Activated naive CD4-positive, alpha-beta T cell treated with anti-CD3 and anti-CD28 coated beads for 36 hours (primary cell): ENCODE results near the gene TMEM204. TPM values are rescaled to one million over a fixed set of nuclear protein-coding genes. Genes with fewer than 3 reads are reported as not detected.

Experiments
- CTCF ChIA-PET: fragments of 350-600 bp; sonication (Branson Sonifier 250); formaldehyde crosslinking; loops from one replicate; lab custom pipeline; 2021; ENCODE audit warnings: antibody characterized with exemption; lab: Charles Lee
- DNase-seq: peaks from one replicate; pipeline ENCODE4 v3.0.0-alpha.2; 2020
- H3K27ac Mint-ChIP-seq: one replicate; pipeline ENCODE4 v1.8.0; 2021; ENCODE audit warnings: mild to moderate bottlenecking, mixed read lengths
- H3K27me3 Mint-ChIP-seq: one replicate; pipeline ENCODE4 v1.8.0; 2021; ENCODE audit warnings: low read depth, mixed read lengths
- H3K36me3 Mint-ChIP-seq: one replicate; pipeline ENCODE4 v1.8.0; 2021; ENCODE audit warnings: low read depth, mixed read lengths
- H3K4me1 Mint-ChIP-seq: one replicate; pipeline ENCODE4 v1.8.0; 2021; ENCODE audit warnings: low read depth, mixed read lengths
- H3K4me3 Mint-ChIP-seq: one replicate; pipeline ENCODE4 v1.8.0; 2021; ENCODE audit warnings: mild to moderate bottlenecking, moderate library complexity, mixed read lengths
- H3K9me3 Mint-ChIP-seq: one replicate; pipeline ENCODE4 v1.8.0; 2021; ENCODE audit warnings: mixed read lengths
- intact Hi-C: fragments of 100-400 bp; cut with micrococcal nuclease; formaldehyde crosslinking; loops from one replicate; pipeline ENCODE4 v1.15.1; 2023
- total RNA-seq, 2 experiments: library from RNA; stranded (reverse); gene quantifications; one replicate each; pipeline ENCODE4 v1.2.3, GENCODE V29; 2021

Gene TMEM204
- total RNA-seq, 2 experiments from 2014 or later: 7.7 to 8.2 TPM

- H3K36me3 Mint-ChIP-seq: peaks cover 14% of the 10 kb centered on the region
- intact Hi-C loops: no loop called here
- H3K9me3 Mint-ChIP-seq: no peaks in the 10 kb centered on the region
- no peak overlapping the region for H3K27ac Mint-ChIP-seq
- CTCF ChIA-PET: no interaction called here
- no peaks in the 10 kb centered on the region for H3K27me3 Mint-ChIP-seq
- no peak overlapping the region for H3K4me3 Mint-ChIP-seq
- DNase-seq: no peak
- H3K4me1 Mint-ChIP-seq: no peaks in the 10 kb centered on the region
These were observed 31.1 kb upstream of the TMEM204 start for GRCh38 chr16:1502092-1503004.

DNA sequence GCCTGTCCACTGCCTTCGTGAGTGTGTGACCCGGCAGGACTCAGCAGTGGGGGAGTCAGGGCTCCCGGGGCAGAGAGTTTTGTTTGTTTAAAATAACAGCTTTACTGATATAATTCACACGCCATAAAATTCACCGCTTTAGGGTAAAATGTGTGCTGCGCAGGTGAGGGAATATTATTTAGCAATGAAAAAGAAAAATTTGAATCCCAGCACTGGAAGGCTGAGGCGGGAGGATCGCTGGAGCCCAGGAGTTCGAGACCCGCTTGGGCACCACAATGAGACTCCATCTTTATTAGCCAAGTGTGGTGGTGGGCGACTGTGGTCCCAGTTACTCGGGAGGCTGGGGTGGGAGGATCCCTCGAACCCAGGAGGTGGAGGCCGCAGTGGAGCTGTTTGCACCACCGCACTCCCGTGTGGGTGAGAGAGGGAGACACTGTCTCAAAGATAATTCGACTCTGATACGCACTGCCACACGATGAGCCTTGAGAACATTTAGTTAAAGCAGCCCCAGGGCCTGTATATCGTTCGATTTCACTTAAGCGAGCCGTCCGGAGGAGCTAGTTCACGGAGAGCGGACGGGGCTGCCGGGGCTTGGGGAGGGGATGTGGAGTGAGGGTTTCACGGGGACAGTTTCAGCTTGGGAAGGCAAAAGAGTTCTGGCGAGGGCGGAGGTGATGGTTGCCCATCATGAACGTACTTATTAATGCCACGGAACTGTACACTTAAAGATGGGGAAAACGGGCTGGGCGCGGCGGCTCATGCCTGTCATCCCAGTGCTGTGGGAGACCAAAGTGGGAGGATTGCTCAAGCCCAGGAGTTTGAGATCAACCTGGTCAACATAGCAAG lies 30.1 kb upstream of the TMEM204 start:
- no peaks in the 10 kb centered on the region for H3K4me1 Mint-ChIP-seq
- intact Hi-C loops: no loop called here
- H3K27ac Mint-ChIP-seq: no peak overlapping the region
- no peak overlapping the region for H3K4me3 Mint-ChIP-seq
- no peaks in the 10 kb centered on the region for H3K27me3 Mint-ChIP-seq
- CTCF ChIA-PET: no interaction called here
- H3K36me3 Mint-ChIP-seq: peaks cover 12% of the 10 kb centered on the region
- DNase-seq: no peak
- no peaks in the 10 kb centered on the region for H3K9me3 Mint-ChIP-seq

GRCh38 chr16:1505073-1505844 lies 28.2 kb upstream of the TMEM204 start:
- CTCF ChIA-PET: no interaction called here
- intact Hi-C loops: no loop called here
- no peak overlapping the region for H3K4me3 Mint-ChIP-seq

GRCh38 chr16:1505912-1506311 lies 27.6 kb upstream of the TMEM204 start:
- no peak overlapping the region for H3K27ac Mint-ChIP-seq
- H3K27me3 Mint-ChIP-seq: no peaks in the 10 kb centered on the region
- no peaks in the 10 kb centered on the region for H3K9me3 Mint-ChIP-seq
- intact Hi-C loops: no loop called here
- CTCF ChIA-PET: no interaction called here
- no peak overlapping the region for H3K4me3 Mint-ChIP-seq
- no peak for DNase-seq
- H3K4me1 Mint-ChIP-seq: no peaks in the 10 kb centered on the region
- peaks cover 11% of the 10 kb centered on the region for H3K36me3 Mint-ChIP-seq

More at GRCh38 chr16:1505073-1505844, 28.2 kb upstream of the TMEM204 start:
- no peaks in the 10 kb centered on the region for H3K4me1 Mint-ChIP-seq
- no peaks in the 10 kb centered on the region for H3K9me3 Mint-ChIP-seq
- DNase-seq: no peak
- H3K27me3 Mint-ChIP-seq: no peaks in the 10 kb centered on the region
- peaks cover 10% of the 10 kb centered on the region for H3K36me3 Mint-ChIP-seq
- H3K27ac Mint-ChIP-seq: no peak overlapping the region

DNA sequence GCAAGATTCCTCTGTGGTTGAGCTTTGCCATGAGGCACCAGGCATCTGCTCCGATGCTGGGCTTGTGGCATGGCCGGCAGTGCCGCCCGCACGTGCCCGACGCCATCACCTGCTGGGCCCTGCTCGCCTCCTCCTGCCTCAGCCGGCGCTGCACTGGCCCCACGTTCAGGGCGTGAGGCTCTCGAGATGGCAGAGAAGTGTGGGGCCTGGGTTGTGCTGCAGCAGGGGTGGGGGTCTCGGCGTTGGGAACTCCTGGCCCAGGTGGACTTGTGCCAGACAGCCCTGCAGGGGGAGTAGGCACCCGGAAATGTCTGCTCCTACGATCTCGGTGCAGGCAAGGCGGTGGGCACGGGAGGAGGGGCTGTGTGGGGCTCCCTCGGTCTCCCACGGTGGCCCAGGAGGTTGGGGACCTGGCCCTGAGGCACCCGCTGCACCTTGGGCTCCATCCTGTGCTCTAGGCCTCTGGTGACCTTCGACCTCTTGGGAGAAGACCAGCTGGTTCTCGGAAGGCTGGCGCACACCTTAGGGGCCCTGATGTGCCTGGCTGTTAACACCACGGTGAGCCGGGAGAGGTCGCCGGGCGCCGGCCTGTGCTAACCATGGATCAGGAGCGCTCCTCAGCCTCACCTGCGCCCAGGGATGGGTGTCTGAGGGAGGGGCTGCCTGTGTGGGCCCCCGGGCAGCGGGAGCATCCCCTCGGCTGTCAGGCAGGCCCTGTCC lies 26.8 kb upstream of the TMEM204 start:
- H3K9me3 Mint-ChIP-seq: no peaks in the 10 kb centered on the region
- H3K4me3 Mint-ChIP-seq: no peak overlapping the region
- CTCF ChIA-PET: no interaction called here
- H3K4me1 Mint-ChIP-seq: no peaks in the 10 kb centered on the region
- no peaks in the 10 kb centered on the region for H3K27me3 Mint-ChIP-seq
- intact Hi-C loops: no loop called here
- peaks cover 14% of the 10 kb centered on the region for H3K36me3 Mint-ChIP-seq
- no peak for DNase-seq
- H3K27ac Mint-ChIP-seq: no peak overlapping the region

GRCh38 chr16:1508494-1509187 lies 24.8 kb upstream of the TMEM204 start:
- H3K9me3 Mint-ChIP-seq: peaks cover 1% of the 10 kb centered on the region
- CTCF ChIA-PET: no interaction called here
- no peak overlapping the region for H3K4me3 Mint-ChIP-seq
- H3K27ac Mint-ChIP-seq: no peak overlapping the region
- no peak for DNase-seq
- peaks cover 16% of the 10 kb centered on the region for H3K36me3 Mint-ChIP-seq
- intact Hi-C loops: no loop called here
- H3K27me3 Mint-ChIP-seq: no peaks in the 10 kb centered on the region
- H3K4me1 Mint-ChIP-seq: no peaks in the 10 kb centered on the region

- DNase-seq: no peak
- Mint-ChIP-seq H3K4me1 (no peaks in the 10 kb centered on the region), H3K36me3 (peaks cover 15% of the 10 kb centered on the region), H3K4me3 (no peak overlapping the region), H3K9me3 (peaks cover 1% of the 10 kb centered on the region), H3K27ac (no peak overlapping the region), H3K27me3 (no peaks in the 10 kb centered on the region)
- intact Hi-C loops: no loop called here
- CTCF ChIA-PET: no interaction called here
These were observed 23.9 kb upstream of the TMEM204 start for GRCh38 chr16:1509307-1510221.

DNA sequence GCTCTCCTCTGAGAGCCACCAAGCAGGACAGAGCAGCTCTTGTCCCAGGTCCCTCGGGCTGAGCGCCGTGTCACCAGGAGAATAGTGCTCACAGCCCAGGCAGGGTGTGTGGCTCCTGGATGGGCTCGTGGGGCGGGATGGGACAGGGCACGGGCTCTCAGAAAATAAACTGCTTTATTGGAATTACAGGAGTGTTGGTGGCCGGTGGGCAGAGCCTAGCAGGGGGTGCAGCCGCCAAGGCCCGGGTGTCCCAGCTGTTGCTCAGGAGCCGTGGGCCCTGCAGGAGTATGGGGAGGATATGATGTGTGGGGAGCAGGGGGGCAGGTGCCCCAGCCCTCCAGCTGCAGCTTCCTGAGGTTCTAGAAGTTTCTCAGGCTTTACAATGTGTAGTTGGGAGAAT lies 23.2 kb upstream of the TMEM204 start:
- CTCF ChIA-PET: no interaction called here
- no peak for DNase-seq
- no peaks in the 10 kb centered on the region for H3K4me1 Mint-ChIP-seq
- intact Hi-C loops: no loop called here
- H3K27me3 Mint-ChIP-seq: no peaks in the 10 kb centered on the region
- H3K9me3 Mint-ChIP-seq: peaks cover 1% of the 10 kb centered on the region
- H3K27ac Mint-ChIP-seq: no peak overlapping the region
- peaks cover 15% of the 10 kb centered on the region for H3K36me3 Mint-ChIP-seq
- H3K4me3 Mint-ChIP-seq: no peak overlapping the region

GRCh38 chr16:1510941-1511351 lies 22.5 kb upstream of the TMEM204 start:
- intact Hi-C loops: no loop called here
- DNase-seq: no peak
- Mint-ChIP-seq H3K27me3 (no peaks in the 10 kb centered on the region), H3K9me3 (peaks cover 1% of the 10 kb centered on the region), H3K36me3 (peaks cover 15% of the 10 kb centered on the region), H3K4me3 (no peak overlapping the region), H3K27ac (no peak overlapping the region), H3K4me1 (no peaks in the 10 kb centered on the region)
- CTCF ChIA-PET: no interaction called here

DNA sequence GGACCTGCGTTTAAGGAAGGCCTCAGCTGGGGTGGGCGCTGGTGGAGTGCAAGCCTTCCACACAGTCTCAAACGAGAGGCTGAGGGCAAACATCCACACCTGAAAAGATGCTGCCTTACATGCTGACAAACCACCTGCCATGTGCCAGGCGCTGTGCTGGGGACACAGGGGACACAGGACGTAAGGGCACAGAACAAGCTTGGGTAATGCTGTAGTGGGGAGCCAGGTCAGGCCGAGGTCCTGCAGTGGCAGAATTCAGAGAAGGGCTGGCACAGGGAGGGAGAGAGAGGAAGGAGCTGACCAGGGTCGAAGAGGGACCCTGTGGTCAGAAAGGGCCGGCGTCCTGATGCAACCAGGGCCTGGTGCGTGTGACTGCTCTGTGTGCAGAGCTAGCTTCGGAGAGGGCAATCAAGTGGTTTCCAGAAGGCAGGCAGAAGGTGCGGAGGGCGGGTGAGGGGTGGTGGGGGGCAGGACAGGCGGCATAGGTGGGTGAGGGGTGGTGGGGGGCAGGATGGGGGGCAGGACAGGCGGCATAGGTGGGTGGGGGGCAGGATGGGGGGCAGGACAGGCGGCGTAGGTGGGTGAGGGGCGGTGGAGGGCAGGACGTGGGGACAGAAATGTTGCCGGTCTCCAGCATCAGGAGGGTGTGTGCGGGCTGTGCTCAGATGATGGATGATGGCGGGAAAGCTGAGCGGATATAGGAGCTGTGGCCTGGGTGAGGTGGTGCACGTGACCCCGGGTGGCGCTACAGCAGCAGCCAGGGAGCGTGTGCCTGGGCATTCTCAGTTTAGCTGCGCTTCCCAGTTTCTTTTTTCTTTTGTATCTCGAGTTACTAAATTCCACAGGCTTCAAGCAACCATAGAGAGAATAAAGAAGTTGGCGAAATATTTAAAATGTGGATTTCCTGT lies 21.6 kb upstream of the TMEM204 start:
- Mint-ChIP-seq H3K9me3 (peaks cover 1% of the 10 kb centered on the region), H3K27ac (no peak overlapping the region), H3K4me3 (no peak overlapping the region), H3K4me1 (no peaks in the 10 kb centered on the region), H3K27me3 (no peaks in the 10 kb centered on the region), H3K36me3 (peaks cover 15% of the 10 kb centered on the region)
- CTCF ChIA-PET: no interaction called here
- DNase-seq: no peak
- intact Hi-C loops: no loop called here
